Skin of body (tissue), 3 donors: Measurements from ENCODE around the gene WAS. TPM values are rescaled to one million over a fixed set of nuclear protein-coding genes. Genes with fewer than 3 reads are reported as not detected.

ENCODE experiments used
- DNase-seq: peaks from one replicate; lab custom pipeline; 2025; lab: John Stamatoyannopoulos, UW
- small RNA-seq: library from RNA; depleted of rRNA; stranded (forward); fragments of <200 nt; gene quantifications from one replicate; pipeline ENCODE3, GENCODE V24; 2014; ENCODE audit warnings: low replicate concordance
- total RNA-seq: library from RNA; depleted of rRNA; stranded (reverse); fragments of >200 nt; gene quantifications from one replicate; pipeline ENCODE4 v1.2.3, GENCODE V29; 2014

Gene WAS
- total RNA-seq, 1 donor from 2014 or later, result 5.6 TPM

GRCh38 chrX:48711929-48712505, 28.4 kb downstream of the WAS start:
- no peak for DNase-seq

DNA sequence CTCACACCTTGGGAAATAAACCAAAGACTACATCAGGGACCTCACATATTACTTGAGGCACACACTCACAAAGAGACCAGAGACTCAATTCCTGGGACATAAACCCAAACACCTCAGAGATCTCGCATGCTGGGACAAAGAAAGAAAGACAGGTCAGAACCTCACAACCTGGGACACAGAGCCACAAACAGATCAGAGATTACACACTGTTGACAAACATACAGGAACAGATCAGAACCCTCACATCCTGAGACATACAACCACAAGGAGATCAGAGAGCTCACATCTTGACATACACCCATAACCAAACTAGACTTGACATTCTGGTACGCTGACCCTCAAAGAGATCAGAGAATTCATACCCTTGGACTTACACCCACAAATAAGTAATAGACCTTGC, 30.2 kb downstream of the WAS start:
- no peak for DNase-seq

DNA sequence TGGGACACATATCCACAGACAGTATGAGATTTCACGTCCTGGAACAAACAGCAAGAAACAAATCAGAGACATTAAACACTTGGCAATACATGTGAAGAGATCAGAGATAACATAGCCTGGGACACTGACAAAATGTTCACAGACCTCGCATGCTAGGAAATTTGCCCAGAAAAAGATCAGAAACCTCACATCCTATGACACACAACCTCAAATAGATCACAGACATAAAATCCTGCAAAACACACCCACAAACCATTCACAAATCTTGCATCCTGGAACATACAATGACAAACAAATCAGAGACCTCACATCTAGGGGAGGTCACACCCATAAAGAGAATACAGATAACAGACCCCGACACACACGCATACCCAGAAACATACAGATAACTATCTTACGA, 31.0 kb downstream of the WAS start:
- DNase-seq, result no peak

DNA sequence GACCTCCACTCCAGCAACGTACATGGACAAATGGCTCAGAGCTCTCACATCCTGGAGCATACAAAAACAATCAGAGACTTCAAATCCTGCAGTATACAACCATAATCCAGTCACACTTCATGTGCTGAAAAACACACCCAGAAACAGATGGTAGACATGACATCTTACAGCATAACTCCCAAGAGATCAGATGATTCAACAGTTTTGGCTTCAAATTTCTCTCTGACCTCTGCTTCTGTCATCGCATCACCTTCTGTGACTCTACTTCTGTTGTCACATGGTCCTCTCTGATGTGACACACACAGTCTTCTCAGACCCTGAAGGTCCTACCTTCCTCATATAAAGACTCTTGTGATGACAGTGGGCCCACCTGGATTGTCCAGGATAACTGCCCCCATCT, 31.5 kb downstream of the WAS start:
- peak; percentile 62 for DNase-seq

GRCh38 chrX:48715876-48716502, 32.4 kb downstream of the WAS start:
- no peak for DNase-seq

- no peak for DNase-seq
These were observed 36.4 kb downstream of the WAS start for GRCh38 chrX:48719958-48720357.

DNA sequence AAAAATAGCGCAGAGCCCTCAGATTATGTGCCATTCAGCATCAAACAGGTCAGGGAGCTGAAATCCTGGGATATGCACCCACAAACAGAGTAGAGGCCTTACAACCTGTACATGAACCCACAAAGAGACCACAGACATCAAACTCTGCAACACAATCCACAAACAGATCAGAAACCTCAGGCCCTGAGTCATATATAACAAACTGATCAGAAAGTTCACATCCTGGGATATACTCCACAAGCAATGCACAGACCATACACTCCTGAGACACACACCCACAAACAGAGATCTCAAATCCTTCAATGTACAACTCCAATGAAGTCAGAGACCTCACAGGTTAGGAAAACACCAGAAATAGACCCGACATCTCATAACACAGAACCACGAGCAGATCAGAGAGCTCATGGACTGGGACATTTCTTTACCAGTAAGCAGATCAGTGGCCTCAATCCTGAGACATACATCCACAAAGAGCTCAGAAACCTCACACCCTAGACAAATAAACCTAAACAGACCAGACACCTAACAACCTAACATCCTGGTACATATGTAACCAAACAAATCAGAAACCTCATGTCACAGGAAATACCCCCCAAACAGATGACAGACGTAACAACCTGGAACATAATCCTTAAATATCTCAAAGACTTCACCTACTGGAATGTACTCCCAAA, 37.1 kb downstream of the WAS start:
- DNase-seq, result no peak

GRCh38 chrX:48721916-48722315, 38.3 kb downstream of the WAS start:
- DNase-seq, result no peak

GRCh38 chrX:48726596-48726995, 43.0 kb downstream of the WAS start:
- DNase-seq, result no peak

DNA sequence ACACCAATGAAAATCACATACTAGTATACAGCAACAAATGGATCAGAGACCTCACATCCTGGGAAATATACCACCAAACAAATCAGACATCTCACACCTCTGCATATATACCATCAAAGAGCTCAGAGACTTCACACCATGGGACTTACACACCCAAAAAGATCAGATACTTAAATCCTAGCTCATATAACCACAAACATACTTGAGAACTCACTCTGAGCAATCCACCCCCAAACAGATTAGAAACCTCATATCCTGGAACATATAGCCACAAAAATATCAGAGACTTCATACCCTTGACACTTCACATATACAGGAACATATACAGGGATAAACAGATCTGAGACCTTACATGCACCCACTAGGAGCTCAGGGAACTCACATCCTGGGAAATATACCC, 45.1 kb downstream of the WAS start:
- no peak for DNase-seq

GRCh38 chrX:48736303-48736702, 52.7 kb downstream of the WAS start:
- no peak for DNase-seq

GRCh38 chrX:48736878-48737212, 53.2 kb downstream of the WAS start:
- no peak for DNase-seq

- DNase-seq, result peak; percentile 96
These were observed 53.8 kb downstream of the WAS start for GRCh38 chrX:48737213-48737938.

DNA sequence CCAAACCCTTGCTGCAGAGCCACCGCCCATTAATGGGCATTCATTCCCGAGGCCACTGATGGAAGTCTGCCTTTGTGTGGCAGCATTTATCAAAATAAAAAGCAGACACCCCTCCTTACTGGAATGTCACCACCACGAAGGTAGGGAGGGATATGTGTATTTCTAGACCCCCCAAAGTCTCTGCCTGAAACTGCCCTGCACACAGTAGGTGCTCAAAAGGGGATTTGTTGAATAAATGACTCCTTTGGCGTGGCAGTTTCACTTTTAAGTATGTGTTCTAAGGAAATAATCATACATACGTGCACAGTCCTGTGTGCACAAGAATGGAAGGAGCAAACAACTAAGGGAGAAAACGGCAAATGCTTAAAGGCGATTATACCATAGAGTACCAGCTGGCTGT, 54.3 kb downstream of the WAS start:
- no peak for DNase-seq

Small RNA genes within 50 kb of the gene (small RNA-seq; reads per million reads assigned to genes)
- gene RNU6-1056P, result not detected

Other genes starting within 250 kb of the WAS start
- gene SLC38A5, start 213.5 kb upstream of the WAS start, total RNA-seq, result 5.9 TPM
- 18.4 TPM for gene FTSJ1, start 207.6 kb upstream of the WAS start, total RNA-seq
- gene PORCN, start 174.8 kb upstream of the WAS start, total RNA-seq, result 3.2 TPM
- 34.0 TPM for gene EBP, start 162.0 kb upstream of the WAS start, total RNA-seq
- 4.8 TPM for gene TBC1D25, start 144.1 kb upstream of the WAS start, total RNA-seq
- 167 TPM for gene RBM3, start 109.3 kb upstream of the WAS start, total RNA-seq
- 38.6 TPM for gene WDR13, start 86.3 kb upstream of the WAS start, total RNA-seq
- gene SUV39H1, start 12.9 kb downstream of the WAS start, total RNA-seq, result 2.2 TPM
- not detected for gene GLOD5, start 77.9 kb downstream of the WAS start, total RNA-seq
- 1.1 TPM for gene GATA1, start 102.8 kb downstream of the WAS start, total RNA-seq
- gene HDAC6, start 118.3 kb downstream of the WAS start, total RNA-seq, result 58.6 TPM
- gene ERAS, start 142.7 kb downstream of the WAS start, total RNA-seq, result not detected
- gene PCSK1N, start 151.8 kb downstream of the WAS start, total RNA-seq, result 0.30 TPM
- 15.0 TPM for gene TIMM17B, start 214.0 kb downstream of the WAS start, total RNA-seq
- 31.7 TPM for gene PQBP1, start 214.1 kb downstream of the WAS start, total RNA-seq
- 7.6 TPM for gene SLC35A2, start 227.8 kb downstream of the WAS start, total RNA-seq
- gene PIM2, start 235.2 kb downstream of the WAS start, total RNA-seq, result 5.9 TPM